ENCODE results near the gene AHI1.

GRCh38 chr6:135493218-135493961, 4.2 kb downstream of the AHI1 start:
- TF ChIP-seq CTCF (conservative IDR thresholded peaks at IDR 0.05; ENCODE audit: low read length) (no peak), EZH2phosphoT487 (IDR thresholded peaks at IDR 0.05; ENCODE audit: borderline replicate concordance, low read depth, low read length) (no peak)
